HG03139 (cell line): ENCODE results near the gene HCFC2.

Source experiments
- ATAC-seq: cut with Tn5 transposase; IDR thresholded peaks from one replicate; pipeline ENCODE4 v1.9.1; 2021; ENCODE audit not compliant: unreplicated experiment

The HCFC2 gene

DNA sequence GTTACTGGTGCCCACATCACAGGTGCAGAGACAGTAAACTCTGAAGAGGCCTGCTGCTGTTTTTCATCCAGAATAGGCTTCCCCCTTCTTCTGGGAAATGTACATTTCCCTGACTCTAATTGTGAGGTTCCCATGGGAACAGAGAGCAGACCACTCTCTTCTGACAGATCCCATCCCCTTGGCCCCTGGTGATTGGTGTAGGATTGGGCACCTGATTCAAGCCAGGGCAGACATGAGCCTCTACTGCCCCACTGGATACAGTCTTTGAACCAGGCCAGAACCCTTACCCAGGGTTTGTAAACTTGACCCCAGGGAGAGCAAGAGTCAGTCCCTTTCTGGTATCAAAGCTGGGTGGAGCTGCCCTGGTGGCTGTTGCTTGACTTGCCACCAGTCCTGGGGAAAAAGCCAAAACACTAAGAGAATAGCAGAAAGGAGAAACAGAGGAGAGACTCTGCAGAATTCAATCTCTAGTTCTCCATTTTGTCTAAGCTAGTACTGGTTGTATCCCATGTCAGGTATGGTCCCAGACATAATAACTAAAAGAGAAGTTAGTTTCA, 88.4 kb downstream of the HCFC2 start:
- ATAC-seq, result no peak

DNA sequence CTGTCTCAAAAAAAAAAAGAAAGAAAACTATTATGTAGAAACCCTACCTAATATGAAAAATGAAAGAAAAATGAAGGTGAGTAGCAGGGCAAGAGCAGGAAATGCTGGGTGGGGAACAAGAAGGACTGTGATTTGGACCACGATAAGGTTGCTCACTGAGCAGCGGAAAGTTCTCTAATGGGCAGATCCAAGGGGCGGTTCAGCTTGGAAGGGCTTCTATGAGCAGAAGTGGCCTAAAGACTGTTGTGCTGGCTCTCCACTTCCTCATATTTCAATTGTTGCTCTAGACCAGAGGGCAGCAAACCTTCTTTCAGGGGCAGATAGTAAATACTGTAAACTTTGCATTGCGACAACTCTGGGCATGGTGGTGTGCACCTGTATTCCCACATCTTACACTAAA, 90.0 kb downstream of the HCFC2 start:
- no peak for ATAC-seq

DNA sequence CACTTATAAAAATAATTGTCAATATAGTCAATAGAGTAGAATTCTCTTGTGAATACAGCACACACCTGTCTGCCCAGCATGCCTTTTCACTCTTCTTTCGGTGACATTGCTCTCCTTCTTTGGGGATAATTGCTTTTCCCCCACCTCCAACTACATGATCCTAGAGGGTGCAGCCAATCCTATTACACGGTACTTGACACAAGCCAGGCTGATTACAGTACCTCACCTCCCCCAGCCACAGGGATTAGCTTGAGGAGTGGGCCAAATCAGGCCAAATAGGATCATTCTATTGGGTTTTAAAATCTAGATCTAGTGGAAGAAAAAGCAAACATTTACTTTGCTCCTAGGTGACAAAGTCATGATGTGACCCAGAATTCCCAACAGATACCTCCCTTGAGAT, 90.5 kb downstream of the HCFC2 start:
- ATAC-seq, result no peak
